Measurements from ENCODE around the gene MED12L.

Gene MED12L

GRCh38 chr3:151264605-151265004 lies 179.1 kb downstream of the MED12L start:
- no peak for DNase-seq

GRCh38 chr3:151265166-151265565 lies 179.7 kb downstream of the MED12L start:
- no peak for DNase-seq

- DNase-seq = peak; percentile 39
Observed at GRCh38 chr3:151265866-151266265, 180.4 kb downstream of the MED12L start.

GRCh38 chr3:151267066-151267465 lies 181.6 kb downstream of the MED12L start:
- DNase-seq = no peak

GRCh38 chr3:151268267-151269235 lies 183.1 kb downstream of the MED12L start:
- peak; percentile 47 for DNase-seq

- DNase-seq = no peak
Observed at GRCh38 chr3:151269631-151270030, 184.2 kb downstream of the MED12L start.

GRCh38 chr3:151275091-151275490 lies 189.6 kb downstream of the MED12L start:
- DNase-seq = no peak

GRCh38 chr3:151276038-151276686 lies 190.7 kb downstream of the MED12L start:
- no peak for DNase-seq

GRCh38 chr3:151276687-151277042 lies 191.2 kb downstream of the MED12L start:
- DNase-seq = peak; percentile 68

GRCh38 chr3:151278230-151278629 lies 192.8 kb downstream of the MED12L start, which contains the start of gene P2RY14:
Gene P2RY14, minus strand, starts transcription at chr3:151278542. Its CDS starts 64,226 bp downstream, at chr3:151214316.
- no peak for DNase-seq

- DNase-seq = no peak
Observed at GRCh38 chr3:151281671-151282324, 196.3 kb downstream of the MED12L start.

GRCh38 chr3:151282921-151283320 lies 197.5 kb downstream of the MED12L start:
- DNase-seq = peak; percentile 75

- DNase-seq = no peak
Observed at GRCh38 chr3:151283387-151283786, 197.9 kb downstream of the MED12L start.

GRCh38 chr3:151283907-151284461 lies 198.5 kb downstream of the MED12L start:
- peak; percentile 18 for DNase-seq

GRCh38 chr3:151285940-151286339 lies 200.5 kb downstream of the MED12L start:
- no peak for DNase-seq

- DNase-seq = no peak
Observed at GRCh38 chr3:151289445-151289844, 204.0 kb downstream of the MED12L start.

GRCh38 chr3:151290673-151291072 lies 205.2 kb downstream of the MED12L start:
- no peak for DNase-seq

- DNase-seq = no peak
Observed at GRCh38 chr3:151293127-151293526, 207.7 kb downstream of the MED12L start.

GRCh38 chr3:151296226-151296625 lies 210.8 kb downstream of the MED12L start:
- no peak for DNase-seq

- no peak for DNase-seq
Observed at GRCh38 chr3:151297429-151297828, 212.0 kb downstream of the MED12L start.

GRCh38 chr3:151299006-151299405 lies 213.5 kb downstream of the MED12L start:
- DNase-seq = no peak

GRCh38 chr3:151300539-151300938 lies 215.1 kb downstream of the MED12L start:
- DNase-seq = no peak

- no peak for DNase-seq
Observed at GRCh38 chr3:151301787-151302186, 216.3 kb downstream of the MED12L start.
